A549 treated with AZD2906 at 1 μM for 4 hours (cell line): ENCODE measurements around the gene CNPY4. TPM values are rescaled to one million over a fixed set of nuclear protein-coding genes. Genes with fewer than 3 reads are reported as not detected.

Experiments
- total RNA-seq: library from RNA; stranded (reverse); fragments of 200-300 nt; extraction: Qiagen RNA extraction; gene quantifications from 5 replicates; pipeline ENCODE4 v1.2.3, GENCODE V29; 2022

Gene CNPY4
- total RNA-seq, result 9.2 to 10.9 TPM (median 10.2 TPM) in 5 replicates

GRCh38 chr7:100119072-100119969 is at the start of gene CNPY4, which contains the start of gene TAF6:
TSS of gene CNPY4 (plus strand) at chr7:100119634. CDS start at chr7:100119745, 111 bp downstream.
TSS of gene TAF6 (minus strand) at chr7:100119358. CDS start at chr7:100114209, 5,149 bp downstream.

GRCh38 chr7:100081535-100082102 is 37.8 kb upstream of the CNPY4 start, which contains the start of gene ZNF3:
TSS of gene ZNF3 (minus strand) at chr7:100081723. CDS start at chr7:100077357, 4,366 bp downstream.

GRCh38 chr7:100088621-100089457 is 30.6 kb upstream of the CNPY4 start, which contains the start of gene COPS6:
TSS of gene COPS6 (plus strand) at chr7:100088969. CDS start at chr7:100088991, 22 bp downstream.

GRCh38 chr7:100101016-100101862 is 18.2 kb upstream of the CNPY4 start, which contains the start of the genes AP4M1 and MCM7:
TSS of gene AP4M1 (plus strand) at chr7:100101643. CDS start at chr7:100101715, 72 bp downstream.
TSS of gene MCM7 (minus strand) at chr7:100101397. CDS start at chr7:100101294, 103 bp downstream.

GRCh38 chr7:100126931-100127865 is 7.8 kb downstream of the CNPY4 start, which contains the start of gene MBLAC1:
TSS of gene MBLAC1 (plus strand) at chr7:100126967. CDS start at chr7:100127396, 429 bp downstream.

GRCh38 chr7:100148559-100149328 is 29.3 kb downstream of the CNPY4 start, which contains the start of gene LAMTOR4:
TSS of gene LAMTOR4 (plus strand) at chr7:100148918. CDS start at chr7:100148973, 55 bp downstream.

GRCh38 chr7:100158229-100159098 is 39.0 kb downstream of the CNPY4 start, which contains the start of gene TRAPPC14:
TSS of gene TRAPPC14 (minus strand) at chr7:100158723. CDS start at chr7:100158499, 224 bp downstream.

Other genes starting within 250 kb of the CNPY4 start
- gene OR2AE1, start 242.6 kb upstream of the CNPY4 start, total RNA-seq, result not detected in 5 replicates
- 24.8 to 32.0 TPM (median 26.0 TPM) in 5 replicates for gene TRIM4, start 200.1 kb upstream of the CNPY4 start, total RNA-seq
- gene GJC3, start 190.0 kb upstream of the CNPY4 start, total RNA-seq, result 0.09 to 0.24 TPM (median 0.20 TPM) in 4 of 5 replicates, not detected in the other
- gene AZGP1, start 143.6 kb upstream of the CNPY4 start, total RNA-seq, result 0.17 TPM in 1 of 5 replicates, not detected in the others
- 6.9 to 9.8 TPM (median 9.1 TPM) in 5 replicates for gene ZKSCAN1, start 104.0 kb upstream of the CNPY4 start, total RNA-seq
- 10.5 to 12.3 TPM (median 11.1 TPM) in 5 replicates for gene ZSCAN21, start 69.9 kb upstream of the CNPY4 start, total RNA-seq
- gene ZNF3, start 37.9 kb upstream of the CNPY4 start, total RNA-seq, result 18.5 to 25.1 TPM (median 19.1 TPM) in 5 replicates
- 144 to 180 TPM (median 173 TPM) in 5 replicates for gene COPS6, start 30.7 kb upstream of the CNPY4 start, total RNA-seq
- gene MCM7, start 18.2 kb upstream of the CNPY4 start, total RNA-seq, result 224 to 242 TPM (median 235 TPM) in 5 replicates
- 13.4 to 15.1 TPM (median 14.2 TPM) in 5 replicates for gene AP4M1, start 18.0 kb upstream of the CNPY4 start, total RNA-seq
- 61.4 to 69.4 TPM (median 63.4 TPM) in 5 replicates for gene TAF6, start 276 bp upstream of the CNPY4 start, total RNA-seq
- 2.1 to 3.5 TPM (median 3.0 TPM) in 5 replicates for gene MBLAC1, start 7.3 kb downstream of the CNPY4 start, total RNA-seq
- 148 to 203 TPM (median 179 TPM) in 5 replicates for gene LAMTOR4, start 29.3 kb downstream of the CNPY4 start, total RNA-seq
- 9.6 to 13.2 TPM (median 12.4 TPM) in 5 replicates for gene TRAPPC14, start 39.1 kb downstream of the CNPY4 start, total RNA-seq
- 0.02 to 0.21 TPM (median 0.08 TPM) in 4 of 5 replicates, not detected in the other for gene GAL3ST4, start 49.0 kb downstream of the CNPY4 start, total RNA-seq
- 0.34 to 1.1 TPM (median 0.66 TPM) in 5 replicates for gene GPC2, start 57.7 kb downstream of the CNPY4 start, total RNA-seq
- 0.14 to 0.42 TPM (median 0.18 TPM) in 5 replicates for gene STAG3, start 58.3 kb downstream of the CNPY4 start, total RNA-seq
- 0.05 TPM in 1 of 5 replicates, not detected in the others for gene PVRIG, start 100.3 kb downstream of the CNPY4 start, total RNA-seq
- 0.03 TPM in 1 of 5 replicates, not detected in the others for gene SPDYE3, start 188.1 kb downstream of the CNPY4 start, total RNA-seq
- gene PILRB, start 238.5 kb downstream of the CNPY4 start, total RNA-seq, result 16.8 to 31.3 TPM (median 26.6 TPM) in 5 replicates